Neutrophil (primary cell): Measurements from ENCODE around the gene MYO1D.

Source experiments
- H3K27ac ChIP-seq: fragments of 200-600 bp; sonication (generic); 2 replicates; pipeline ENCODE4 v1.5.1; 2016; ENCODE audit warnings: mild to moderate bottlenecking, moderate library complexity
- H3K27me3 ChIP-seq: fragments of 200-600 bp; sonication (generic); 2 replicates; pipeline ENCODE4 v1.6.0; 2016; ENCODE audit warnings: mild to moderate bottlenecking
- H3K36me3 ChIP-seq: fragments of 200-600 bp; sonication (generic); 2 replicates; pipeline ENCODE4 v1.5.1; 2017
- H3K4me1 ChIP-seq, 2 experiments: fragments of 200-600 bp in 1 of 2; sonication (generic) in 1 of 2; 1 replicate in 1 of 2; 2 replicates in 1 of 2; pipeline versions ENCODE4 v1.5.1 to v1.6.1; 2013 to 2016; ENCODE audit warnings: low read depth in 1 of 2, low read length in 1 of 2, mild to moderate bottlenecking in 1 of 2, moderate library complexity in 1 of 2; ENCODE audit not compliant: control insufficient read depth in 1 of 2, insufficient read depth in 1 of 2
- H3K4me3 ChIP-seq, 2 experiments: fragments of 200-600 bp in 1 of 2; sonication (generic) in 1 of 2; 1 replicate in 1 of 2; 2 replicates in 1 of 2; pipeline ENCODE4 v1.5.1; 2013 to 2016; ENCODE audit warnings: low read depth in 1 of 2, low read length in 1 of 2, mild to moderate bottlenecking in 1 of 2, moderate library complexity in 1 of 2
- H3K9me3 ChIP-seq: fragments of 200-600 bp; sonication (generic); 2 replicates; pipeline ENCODE4 v1.5.1; 2016
- CTCF ChIP-seq: fragments of 200-600 bp; sonication (generic); IDR thresholded peaks from 2 replicates; pipeline ENCODE4 v1.5.1; 2016; ENCODE audit warnings: antibody characterized with exemption

Gene MYO1D

GRCh38 chr17:32596206-32596605 lies 280.7 kb downstream of the MYO1D start:
- H3K4me1 ChIP-seq = no peaks in the 10 kb centered on the region
- H3K36me3 ChIP-seq = no peaks in the 10 kb centered on the region
- no peak overlapping the region for H3K27ac ChIP-seq
- no peak overlapping the region for H3K4me3 ChIP-seq
- TF ChIP-seq CTCF = no peak
- no peaks in the 10 kb centered on the region for H3K27me3 ChIP-seq
- no peaks in the 10 kb centered on the region for H3K9me3 ChIP-seq

GRCh38 chr17:32593003-32593402 lies 283.9 kb downstream of the MYO1D start:
- no peak for TF ChIP-seq CTCF
- Histone ChIP-seq H3K4me1 (no peaks in the 10 kb centered on the region), H3K9me3 (no peaks in the 10 kb centered on the region), H3K36me3 (no peaks in the 10 kb centered on the region), H3K27me3 (no peaks in the 10 kb centered on the region), H3K4me3 (no peak overlapping the region), H3K27ac (no peak overlapping the region)

GRCh38 chr17:32591405-32591804 lies 285.5 kb downstream of the MYO1D start:
- H3K4me1 ChIP-seq = no peaks in the 10 kb centered on the region
- no peaks in the 10 kb centered on the region for H3K36me3 ChIP-seq
- no peaks in the 10 kb centered on the region for H3K9me3 ChIP-seq
- no peaks in the 10 kb centered on the region for H3K27me3 ChIP-seq
- TF ChIP-seq CTCF = no peak
- H3K4me3 ChIP-seq = no peak overlapping the region
- no peak overlapping the region for H3K27ac ChIP-seq

DNA sequence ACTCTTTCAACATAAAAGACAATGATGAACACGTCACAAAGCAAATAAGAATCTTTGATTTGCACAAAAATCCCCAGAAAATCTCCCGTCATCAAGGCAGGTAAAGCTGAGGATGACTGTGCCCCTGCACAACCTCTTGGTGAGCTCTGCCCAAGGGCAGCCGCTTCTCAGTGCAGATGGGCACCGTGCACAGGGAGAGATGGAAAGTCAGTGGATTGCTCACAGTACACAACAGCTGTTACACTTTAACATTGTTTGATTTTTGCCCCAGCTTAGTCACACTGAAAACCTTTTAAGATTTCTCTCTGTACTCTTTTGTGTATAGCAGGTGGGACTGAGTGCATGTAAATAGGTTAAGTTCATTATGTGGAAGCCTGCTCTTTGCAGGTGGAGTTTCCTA lies 285.9 kb downstream of the MYO1D start:
- H3K9me3 ChIP-seq = no peaks in the 10 kb centered on the region
- TF ChIP-seq CTCF = no peak
- no peak overlapping the region for H3K27ac ChIP-seq
- H3K27me3 ChIP-seq = no peaks in the 10 kb centered on the region
- H3K4me1 ChIP-seq = no peaks in the 10 kb centered on the region
- H3K4me3 ChIP-seq = no peak overlapping the region
- H3K36me3 ChIP-seq = no peaks in the 10 kb centered on the region

DNA sequence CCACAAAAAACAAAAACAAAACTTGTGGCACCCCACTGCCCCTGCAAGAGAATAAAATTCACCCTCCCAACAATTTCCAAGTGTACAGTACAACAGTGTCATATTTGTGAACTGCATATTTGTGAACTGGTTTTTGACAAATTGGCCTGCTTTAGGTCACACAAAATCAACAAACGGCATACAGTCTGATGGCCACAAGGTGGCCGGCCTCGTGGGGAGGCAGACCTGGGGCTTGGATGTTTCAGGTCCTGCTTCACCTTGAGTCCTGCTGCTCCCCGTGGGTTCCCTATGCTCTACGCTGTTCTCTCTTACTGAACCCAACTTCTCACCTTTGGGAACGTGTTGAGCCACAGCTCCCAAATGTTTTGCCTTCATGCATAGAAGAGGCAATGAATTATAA lies 287.9 kb downstream of the MYO1D start:
- H3K9me3 ChIP-seq = no peaks in the 10 kb centered on the region
- H3K4me1 ChIP-seq = no peaks in the 10 kb centered on the region
- H3K36me3 ChIP-seq = no peaks in the 10 kb centered on the region
- no peaks in the 10 kb centered on the region for H3K27me3 ChIP-seq
- no peak overlapping the region for H3K4me3 ChIP-seq
- no peak for TF ChIP-seq CTCF
- no peak overlapping the region for H3K27ac ChIP-seq

GRCh38 chr17:32588135-32588534 lies 288.8 kb downstream of the MYO1D start:
- Histone ChIP-seq H3K9me3 (no peaks in the 10 kb centered on the region), H3K4me3 (no peak overlapping the region), H3K27me3 (no peaks in the 10 kb centered on the region), H3K27ac (no peak overlapping the region), H3K36me3 (no peaks in the 10 kb centered on the region), H3K4me1 (no peaks in the 10 kb centered on the region)
- no peak for TF ChIP-seq CTCF
